Thyroid gland (tissue), 4 donors: Measurements from ENCODE around the gene PACS2.
"Not testable (repeated sequence)": the region's sequence is repeated elsewhere in the genome, so short reads cannot be mapped to it uniquely, and the experiment has no call there.

ENCODE experiments used
- POLR2A ChIP-seq, 2 donors: fragments of 450-650 bp; IDR thresholded peaks; one replicate each; pipeline ENCODE4 v1.6.1; 2017; ENCODE audit warnings: antibody characterized with exemption in 2 of 2, mild to moderate bottlenecking in 2 of 2, moderate library complexity in 1 of 2
- TF ChIP-seq, protein P1 (sequence below), 6 experiments: fragments of 200-600 bp in 3 of 6; fragments of 450-650 bp in 3 of 6; sonication (generic) in 3 of 6; IDR thresholded peaks; one replicate each; pipeline ENCODE4 v1.5.1; 2016 to 2019; ENCODE audit warnings: antibody characterized with exemption in 6 of 6, mild to moderate bottlenecking in 2 of 6, inconsistent platforms in 1 of 6, moderate library complexity in 1 of 6

DNA sequence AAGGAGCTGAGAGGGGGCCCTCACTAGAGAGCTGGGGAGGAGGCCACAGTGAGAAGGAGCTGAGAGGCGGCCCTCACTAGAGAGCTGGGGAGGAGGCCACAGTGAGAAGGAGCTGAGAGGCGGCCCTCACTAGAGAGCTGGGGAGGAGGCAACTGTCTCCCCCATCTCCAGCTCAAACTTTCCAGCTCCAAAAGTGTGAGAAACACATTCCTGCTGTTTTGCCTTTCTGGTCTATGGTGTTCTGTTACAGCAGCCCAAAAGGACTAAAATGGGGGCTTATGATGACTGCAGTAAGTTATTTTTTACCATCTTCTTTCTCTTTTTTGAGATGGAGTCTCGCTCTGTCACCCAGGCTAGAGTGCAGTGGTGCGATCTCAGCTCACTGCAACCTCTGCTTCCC, 37.1 kb upstream of the PACS2 start:
- not testable (repeated sequence) for TF ChIP-seq POLR2A (IDR thresholded peaks at IDR 0.05)
- TF ChIP-seq, protein P1, sequence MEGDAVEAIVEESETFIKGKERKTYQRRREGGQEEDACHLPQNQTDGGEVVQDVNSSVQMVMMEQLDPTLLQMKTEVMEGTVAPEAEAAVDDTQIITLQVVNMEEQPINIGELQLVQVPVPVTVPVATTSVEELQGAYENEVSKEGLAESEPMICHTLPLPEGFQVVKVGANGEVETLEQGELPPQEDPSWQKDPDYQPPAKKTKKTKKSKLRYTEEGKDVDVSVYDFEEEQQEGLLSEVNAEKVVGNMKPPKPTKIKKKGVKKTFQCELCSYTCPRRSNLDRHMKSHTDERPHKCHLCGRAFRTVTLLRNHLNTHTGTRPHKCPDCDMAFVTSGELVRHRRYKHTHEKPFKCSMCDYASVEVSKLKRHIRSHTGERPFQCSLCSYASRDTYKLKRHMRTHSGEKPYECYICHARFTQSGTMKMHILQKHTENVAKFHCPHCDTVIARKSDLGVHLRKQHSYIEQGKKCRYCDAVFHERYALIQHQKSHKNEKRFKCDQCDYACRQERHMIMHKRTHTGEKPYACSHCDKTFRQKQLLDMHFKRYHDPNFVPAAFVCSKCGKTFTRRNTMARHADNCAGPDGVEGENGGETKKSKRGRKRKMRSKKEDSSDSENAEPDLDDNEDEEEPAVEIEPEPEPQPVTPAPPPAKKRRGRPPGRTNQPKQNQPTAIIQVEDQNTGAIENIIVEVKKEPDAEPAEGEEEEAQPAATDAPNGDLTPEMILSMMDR (IDR thresholded peaks at IDR 0.05) = not testable (repeated sequence)
